ENCODE results near the gene PSME3IP1. TPM values are rescaled to one million over a fixed set of nuclear protein-coding genes. Genes with fewer than 3 reads are reported as not detected.

The PSME3IP1 gene
- total and polyA plus RNA-seq, 2 of the 8 experiments (the other 6 are each of a cell fraction or from before 2014, with no cell fraction given): 95.1 to 98.3 TPM

DNA sequence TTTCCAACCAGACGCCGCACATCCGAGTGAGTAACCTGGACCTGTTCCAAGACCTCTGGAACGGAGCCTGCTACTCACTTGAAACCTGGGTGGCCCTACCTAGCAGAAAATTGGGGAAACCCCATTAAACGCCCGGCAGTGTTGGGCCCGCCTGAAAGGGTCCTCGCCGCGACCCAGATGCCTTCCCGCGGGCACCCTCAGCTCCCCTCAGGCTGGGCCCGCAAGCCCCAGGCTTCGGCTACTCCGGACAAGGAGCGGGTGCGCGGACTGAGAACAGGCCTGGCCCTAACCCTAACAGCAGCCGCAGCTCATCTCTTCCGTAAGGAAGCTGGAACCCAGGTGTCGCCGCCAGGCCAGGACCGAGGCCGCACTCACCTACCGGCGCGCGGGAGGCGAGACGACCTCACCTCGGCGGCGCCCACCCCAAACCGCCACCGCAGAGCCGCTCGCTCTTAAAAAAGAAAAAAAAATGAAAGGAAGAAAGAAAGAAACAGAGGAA lies 344 bp downstream of the PSME3IP1 start (continued):
- TF ChIP-seq TEAD4 (IDR thresholded peaks at IDR 0.05; ENCODE audit: low read depth, low read length) (no peak), KDM5A (IDR thresholded peaks at IDR 0.05; ENCODE audit: low read length) (no peak), BRCA1 (IDR thresholded peaks at IDR 0.05; ENCODE audit: low read depth, low read length) (no peak), BACH1 (IDR thresholded peaks at IDR 0.05; ENCODE audit: low read length) (no peak), SIN3A (conservative IDR thresholded peaks at IDR 0.05 in 1 of 2, IDR thresholded peaks at IDR 0.05 in 1 of 2; ENCODE audit: low read depth in 1 of 2, low read length in 2 of 2) (0 out of 4 replicates have a peak, but pooled peaks of 1 of the 2 experiments have one; percentile 34), KDM4A (IDR thresholded peaks at IDR 0.05; ENCODE audit: low read depth, low read length, severe bottlenecking) (no peak), RNF2 (IDR thresholded peaks at IDR 0.05; ENCODE audit: borderline replicate concordance, low read depth, low read length, missing control alignments, poor library complexity, severe bottlenecking) (no peak), MAFK (IDR thresholded peaks at IDR 0.05; ENCODE audit: low read depth, low read length) (no peak), ASH2L (IDR thresholded peaks at IDR 0.05; ENCODE audit: low read length) (peak; percentile 78), EP300 (IDR thresholded peaks at IDR 0.05; ENCODE audit: borderline replicate concordance in 1 of 2, low read depth in 2 of 2, low read length in 2 of 2) (no peak)
- TF ChIP-seq, protein P1, sequence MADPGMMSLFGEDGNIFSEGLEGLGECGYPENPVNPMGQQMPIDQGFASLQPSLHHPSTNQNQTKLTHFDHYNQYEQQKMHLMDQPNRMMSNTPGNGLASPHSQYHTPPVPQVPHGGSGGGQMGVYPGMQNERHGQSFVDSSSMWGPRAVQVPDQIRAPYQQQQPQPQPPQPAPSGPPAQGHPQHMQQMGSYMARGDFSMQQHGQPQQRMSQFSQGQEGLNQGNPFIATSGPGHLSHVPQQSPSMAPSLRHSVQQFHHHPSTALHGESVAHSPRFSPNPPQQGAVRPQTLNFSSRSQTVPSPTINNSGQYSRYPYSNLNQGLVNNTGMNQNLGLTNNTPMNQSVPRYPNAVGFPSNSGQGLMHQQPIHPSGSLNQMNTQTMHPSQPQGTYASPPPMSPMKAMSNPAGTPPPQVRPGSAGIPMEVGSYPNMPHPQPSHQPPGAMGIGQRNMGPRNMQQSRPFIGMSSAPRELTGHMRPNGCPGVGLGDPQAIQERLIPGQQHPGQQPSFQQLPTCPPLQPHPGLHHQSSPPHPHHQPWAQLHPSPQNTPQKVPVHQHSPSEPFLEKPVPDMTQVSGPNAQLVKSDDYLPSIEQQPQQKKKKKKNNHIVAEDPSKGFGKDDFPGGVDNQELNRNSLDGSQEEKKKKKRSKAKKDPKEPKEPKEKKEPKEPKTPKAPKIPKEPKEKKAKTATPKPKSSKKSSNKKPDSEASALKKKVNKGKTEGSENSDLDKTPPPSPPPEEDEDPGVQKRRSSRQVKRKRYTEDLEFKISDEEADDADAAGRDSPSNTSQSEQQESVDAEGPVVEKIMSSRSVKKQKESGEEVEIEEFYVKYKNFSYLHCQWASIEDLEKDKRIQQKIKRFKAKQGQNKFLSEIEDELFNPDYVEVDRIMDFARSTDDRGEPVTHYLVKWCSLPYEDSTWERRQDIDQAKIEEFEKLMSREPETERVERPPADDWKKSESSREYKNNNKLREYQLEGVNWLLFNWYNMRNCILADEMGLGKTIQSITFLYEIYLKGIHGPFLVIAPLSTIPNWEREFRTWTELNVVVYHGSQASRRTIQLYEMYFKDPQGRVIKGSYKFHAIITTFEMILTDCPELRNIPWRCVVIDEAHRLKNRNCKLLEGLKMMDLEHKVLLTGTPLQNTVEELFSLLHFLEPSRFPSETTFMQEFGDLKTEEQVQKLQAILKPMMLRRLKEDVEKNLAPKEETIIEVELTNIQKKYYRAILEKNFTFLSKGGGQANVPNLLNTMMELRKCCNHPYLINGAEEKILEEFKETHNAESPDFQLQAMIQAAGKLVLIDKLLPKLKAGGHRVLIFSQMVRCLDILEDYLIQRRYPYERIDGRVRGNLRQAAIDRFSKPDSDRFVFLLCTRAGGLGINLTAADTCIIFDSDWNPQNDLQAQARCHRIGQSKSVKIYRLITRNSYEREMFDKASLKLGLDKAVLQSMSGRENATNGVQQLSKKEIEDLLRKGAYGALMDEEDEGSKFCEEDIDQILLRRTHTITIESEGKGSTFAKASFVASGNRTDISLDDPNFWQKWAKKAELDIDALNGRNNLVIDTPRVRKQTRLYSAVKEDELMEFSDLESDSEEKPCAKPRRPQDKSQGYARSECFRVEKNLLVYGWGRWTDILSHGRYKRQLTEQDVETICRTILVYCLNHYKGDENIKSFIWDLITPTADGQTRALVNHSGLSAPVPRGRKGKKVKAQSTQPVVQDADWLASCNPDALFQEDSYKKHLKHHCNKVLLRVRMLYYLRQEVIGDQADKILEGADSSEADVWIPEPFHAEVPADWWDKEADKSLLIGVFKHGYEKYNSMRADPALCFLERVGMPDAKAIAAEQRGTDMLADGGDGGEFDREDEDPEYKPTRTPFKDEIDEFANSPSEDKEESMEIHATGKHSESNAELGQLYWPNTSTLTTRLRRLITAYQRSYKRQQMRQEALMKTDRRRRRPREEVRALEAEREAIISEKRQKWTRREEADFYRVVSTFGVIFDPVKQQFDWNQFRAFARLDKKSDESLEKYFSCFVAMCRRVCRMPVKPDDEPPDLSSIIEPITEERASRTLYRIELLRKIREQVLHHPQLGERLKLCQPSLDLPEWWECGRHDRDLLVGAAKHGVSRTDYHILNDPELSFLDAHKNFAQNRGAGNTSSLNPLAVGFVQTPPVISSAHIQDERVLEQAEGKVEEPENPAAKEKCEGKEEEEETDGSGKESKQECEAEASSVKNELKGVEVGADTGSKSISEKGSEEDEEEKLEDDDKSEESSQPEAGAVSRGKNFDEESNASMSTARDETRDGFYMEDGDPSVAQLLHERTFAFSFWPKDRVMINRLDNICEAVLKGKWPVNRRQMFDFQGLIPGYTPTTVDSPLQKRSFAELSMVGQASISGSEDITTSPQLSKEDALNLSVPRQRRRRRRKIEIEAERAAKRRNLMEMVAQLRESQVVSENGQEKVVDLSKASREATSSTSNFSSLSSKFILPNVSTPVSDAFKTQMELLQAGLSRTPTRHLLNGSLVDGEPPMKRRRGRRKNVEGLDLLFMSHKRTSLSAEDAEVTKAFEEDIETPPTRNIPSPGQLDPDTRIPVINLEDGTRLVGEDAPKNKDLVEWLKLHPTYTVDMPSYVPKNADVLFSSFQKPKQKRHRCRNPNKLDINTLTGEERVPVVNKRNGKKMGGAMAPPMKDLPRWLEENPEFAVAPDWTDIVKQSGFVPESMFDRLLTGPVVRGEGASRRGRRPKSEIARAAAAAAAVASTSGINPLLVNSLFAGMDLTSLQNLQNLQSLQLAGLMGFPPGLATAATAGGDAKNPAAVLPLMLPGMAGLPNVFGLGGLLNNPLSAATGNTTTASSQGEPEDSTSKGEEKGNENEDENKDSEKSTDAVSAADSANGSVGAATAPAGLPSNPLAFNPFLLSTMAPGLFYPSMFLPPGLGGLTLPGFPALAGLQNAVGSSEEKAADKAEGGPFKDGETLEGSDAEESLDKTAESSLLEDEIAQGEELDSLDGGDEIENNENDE (IDR thresholded peaks at IDR 0.05; ENCODE audit: insufficient replicate concordance, low read length): no peak
